K562 (cell line): Measurements from ENCODE around the gene MAP3K15. TPM values are rescaled to one million over a fixed set of nuclear protein-coding genes. Genes with fewer than 3 reads are reported as not detected.
A peak's percentile ranks its signal among the peaks of the same experiment; 100 is the strongest.

Source experiments
- ATAC-seq: fragments of 200-7000 bp; cut with Tn5 transposase; 3 replicates; pipeline ENCODE4 v1.9.1; 2020; ENCODE audit warnings: moderate library complexity
- BruUV-seq: library from RNA; stranded (reverse); fragments of 400-500 nt; replicated peaks from 2 replicates; lab custom pipeline; 2021; lab: Mats Ljungman, UMichigan
- CTCF ChIA-PET: fragments of 300-600 bp; formaldehyde crosslinking; extraction: SDS; loops from one replicate; lab custom pipeline; 2021; ENCODE audit warnings: low intra/inter-chr PET ratio; lab: Yijun Ruan, JAX
- POLR2A ChIA-PET: fragments of 300-600, 350-650 bp; sonication (Branson Sonifier 250); formaldehyde crosslinking; extraction: SDS; loops from one replicate; lab custom pipeline; 2021; ENCODE audit warnings: antibody characterized with exemption, inconsistent platforms; lab: Yijun Ruan, JAX
- DNase-seq, 4 experiments: peaks; one replicate each; pipeline versions ENCODE4 v3.0.0 to v3.0.0-alpha.2; 2011 to 2018; ENCODE audit warnings: low spot score in 3 of 4, mixed read lengths in 3 of 4; ENCODE audit errors: extremely low read depth in 1 of 4
- FAIRE-seq: peaks from 2 replicates; lab custom pipeline; 2011; peaks lifted over from hg19 to GRCh38; lab: Jason Lieb, UNC
- H2AFZ ChIP-seq: 2 replicates; pipeline ENCODE4 v1.6.0; 2011; ENCODE audit warnings: low read depth, low read length, control low read depth, inconsistent platforms
- H3K27ac ChIP-seq: fragments of 200-600 bp; 3 replicates; pipeline ENCODE4 v1.8.0; 2011; ENCODE audit warnings: low read depth, mild to moderate bottlenecking, control low read depth, inconsistent platforms, low read length, moderate library complexity, mixed read lengths; ENCODE audit errors: extremely low read depth
- H3K27me3 ChIP-seq, 2 experiments: fragments of 300-600 bp in 1 of 2; 2 replicates in 1 of 2; 3 replicates in 1 of 2; pipeline versions ENCODE4 v1.6.0 to v1.8.0; 2011; ENCODE audit warnings: inconsistent platforms in 2 of 2, low read length in 2 of 2, mild to moderate bottlenecking in 1 of 2, mixed read lengths in 1 of 2, moderate library complexity in 1 of 2; ENCODE audit not compliant: control insufficient read depth in 2 of 2, insufficient read depth in 2 of 2
- H3K36me3 ChIP-seq: fragments of 300-600 bp; 3 replicates; pipeline ENCODE4 v1.8.0; 2011; ENCODE audit warnings: mild to moderate bottlenecking, low read length, inconsistent platforms; ENCODE audit not compliant: control insufficient read depth, insufficient read depth
- H3K4me1 ChIP-seq, 2 experiments: fragments of 200-600 bp in 1 of 2; replicated peaks in 1 of 2; 2 replicates in 1 of 2; 3 replicates in 1 of 2; pipeline versions ENCODE4 v1.5.1 to v1.8.0; 2011; ENCODE audit warnings: inconsistent platforms in 2 of 2, low read length in 2 of 2, mild to moderate bottlenecking in 1 of 2, mixed read lengths in 1 of 2, moderate library complexity in 1 of 2; ENCODE audit not compliant: control insufficient read depth in 2 of 2, insufficient read depth in 2 of 2
- H3K4me2 ChIP-seq: 2 replicates; pipeline ENCODE4 v1.6.1; 2011; ENCODE audit warnings: low read length, control low read depth, inconsistent platforms, mixed read lengths; ENCODE audit not compliant: insufficient read depth
- H3K4me3 ChIP-seq: fragments of 200-600 bp; sonication (generic), shearing (Covaris generic); 2 replicates; pipeline ENCODE4 v1.5.1; 2016; ENCODE audit warnings: control low read depth, inconsistent platforms
- H3K79me2 ChIP-seq: fragments of 200-600 bp; 3 replicates; pipeline ENCODE4 v1.8.0; 2011; ENCODE audit warnings: low read length, inconsistent platforms; ENCODE audit not compliant: control insufficient read depth, insufficient read depth
- H3K9ac ChIP-seq, 2 experiments: 2 replicates each; pipeline versions ENCODE4 v1.6.0 to v1.6.1; 2011; ENCODE audit warnings: low read depth in 2 of 2, low read length in 2 of 2, control low read depth in 1 of 2, inconsistent platforms in 1 of 2, mild to moderate bottlenecking in 1 of 2, mixed read lengths in 1 of 2; ENCODE audit not compliant: insufficient read depth in 1 of 2
- H3K9me1 ChIP-seq: one replicate; pipeline ENCODE4 v1.6.0; 2011; ENCODE audit warnings: inconsistent platforms, mild to moderate bottlenecking, low read length, moderate library complexity; ENCODE audit not compliant: control insufficient read depth, insufficient read depth
- H3K9me3 ChIP-seq: replicated peaks from 2 replicates; pipeline ENCODE4 v1.5.1; 2011; ENCODE audit warnings: low read depth, low read length, inconsistent platforms; ENCODE audit not compliant: control insufficient read depth, insufficient read depth
- H4K20me1 ChIP-seq: replicated peaks from 2 replicates; pipeline ENCODE4 v1.6.1; 2011; ENCODE audit warnings: low read length, inconsistent platforms, mixed read lengths; ENCODE audit not compliant: control insufficient read depth, insufficient read depth
- CBX3 ChIP-seq, 2 experiments: IDR thresholded peaks; 1 replicate in 1 of 2; 2 replicates in 1 of 2; pipeline ENCODE4 v1.6.1; 2012; ENCODE audit warnings: inconsistent platforms in 2 of 2, low read length in 2 of 2, borderline replicate concordance in 1 of 2, control low read depth in 1 of 2
- E2F3 ChIP-seq: fragments of 250-450 bp; sonication (Bioruptor Pico); IDR thresholded peaks from 2 replicates; pipeline ENCODE4 v1.4.0; 2020; ENCODE audit warnings: mild to moderate bottlenecking
- HMGN3 ChIP-seq: IDR thresholded peaks from 2 replicates; pipeline ENCODE4 v1.6.1; 2011; ENCODE audit warnings: borderline replicate concordance, low read depth, mild to moderate bottlenecking, mixed read lengths, low read length; ENCODE audit not compliant: insufficient read length; ENCODE audit errors: extremely low read depth
- REST ChIP-seq, 2 experiments: fragments of 450-650 bp; formaldehyde crosslinking in 1 of 2; IDR thresholded peaks; 2 replicates each; pipeline versions ENCODE4 v1.4.0 to v1.6.1; 2014 to 2020; ENCODE audit warnings: mild to moderate bottlenecking in 2 of 2, borderline replicate concordance in 1 of 2, low read depth in 1 of 2
- TEAD4 ChIP-seq, 2 experiments: sonication (generic) in 1 of 2; formaldehyde crosslinking in 1 of 2; IDR thresholded peaks; 2 replicates each; pipeline versions ENCODE4 v1.6.1 to v1.8.0; 2012 to 2022; ENCODE audit warnings: borderline replicate concordance in 1 of 2, inconsistent platforms in 1 of 2, low read length in 1 of 2, mild to moderate bottlenecking in 1 of 2, missing genetic modification reagents in 1 of 2
- ZNF224 ChIP-seq: sonication (generic); formaldehyde crosslinking; IDR thresholded peaks from 2 replicates; pipeline ENCODE4 v1.8.0; 2022; ENCODE audit warnings: mild to moderate bottlenecking, missing genetic modification reagents
- whole genome bisulfite sequencing: fragments of 100-300 bp; shearing (Covaris generic); methylation state at CpG from one replicate; pipeline ENCODE4 v1.1.6; 2016; ENCODE audit warnings: low coverage, mixed read lengths; ENCODE audit not compliant: insufficient coverage; ENCODE audit errors: missing lambda C conversion rate; 5-methylcytosine and 5-hydroxymethylcytosine counted together
- in situ Hi-C: fragments of 300-500 bp; cut with MboI; formaldehyde crosslinking; loops from 4 replicates; pipeline ENCODE4 v1.15.0; 2018; ENCODE audit warnings: inconsistent platforms, mixed read lengths
- intact Hi-C: fragments of 100-400 bp; cut with micrococcal nuclease; formaldehyde crosslinking; loops from 2 replicates; pipeline ENCODE4 v1.14.2; 2022
- polyA plus RNA-seq, 8 experiments: library from polyadenylated mRNA; depleted of rRNA in 4 of 8; stranded (reverse) in 5 of 8; unstranded in 3 of 8; fragments of >200 nt; fragmentation: Nextera tagmentation in 2 of 8; fragmentation: Illumina TruSeq in 1 of 8; extraction: Ambion mirVana in 2 of 8; extraction: Trizol in 1 of 8; gene quantifications; 2 replicates each; pipeline versions ENCODE4 v1.2.1 to v1.2.3, GENCODE V29; 2011 to 2014; ENCODE audit warnings: inconsistent platforms in 1 of 8, missing spikeins in 1 of 8
- total RNA-seq, 7 experiments: library from RNA; depleted of rRNA in 6 of 7; stranded (reverse); fragments of >200 nt in 6 of 7; fragmentation: Illumina TruSeq in 2 of 7; extraction: Trizol in 2 of 7; gene quantifications; 2 replicates each; pipeline versions ENCODE4 v1.2.1 to v1.2.3, GENCODE V29; 2011 to 2021; ENCODE audit warnings: low replicate concordance in 1 of 7
- TF ChIP-seq, protein P1 (sequence below), 2 experiments: fragments of 250-450 bp in 1 of 2; fragments of 450-650 bp in 1 of 2; sonication (Bioruptor Pico) in 1 of 2; IDR thresholded peaks; 2 replicates each; pipeline versions ENCODE4 v1.6.1 to v1.8.0; 2016 to 2021; ENCODE audit warnings: mild to moderate bottlenecking in 2 of 2, moderate library complexity in 2 of 2, missing compliant biosample characterization in 1 of 2, missing genetic modification characterization in 1 of 2
- TF ChIP-seq, protein P2 (sequence below): fragments of 250-450 bp; sonication (Bioruptor Pico); IDR thresholded peaks from 2 replicates; pipeline ENCODE4 v1.4.0; 2020; ENCODE audit warnings: borderline replicate concordance

MAP3K15 gene
- total and polyA plus RNA-seq, 9 of the 15 experiments (the other 6 are each of a cell fraction or from before 2014, with no cell fraction given): 0.03 to 0.29 (median 0.14) TPM; not detected in 5

DNA sequence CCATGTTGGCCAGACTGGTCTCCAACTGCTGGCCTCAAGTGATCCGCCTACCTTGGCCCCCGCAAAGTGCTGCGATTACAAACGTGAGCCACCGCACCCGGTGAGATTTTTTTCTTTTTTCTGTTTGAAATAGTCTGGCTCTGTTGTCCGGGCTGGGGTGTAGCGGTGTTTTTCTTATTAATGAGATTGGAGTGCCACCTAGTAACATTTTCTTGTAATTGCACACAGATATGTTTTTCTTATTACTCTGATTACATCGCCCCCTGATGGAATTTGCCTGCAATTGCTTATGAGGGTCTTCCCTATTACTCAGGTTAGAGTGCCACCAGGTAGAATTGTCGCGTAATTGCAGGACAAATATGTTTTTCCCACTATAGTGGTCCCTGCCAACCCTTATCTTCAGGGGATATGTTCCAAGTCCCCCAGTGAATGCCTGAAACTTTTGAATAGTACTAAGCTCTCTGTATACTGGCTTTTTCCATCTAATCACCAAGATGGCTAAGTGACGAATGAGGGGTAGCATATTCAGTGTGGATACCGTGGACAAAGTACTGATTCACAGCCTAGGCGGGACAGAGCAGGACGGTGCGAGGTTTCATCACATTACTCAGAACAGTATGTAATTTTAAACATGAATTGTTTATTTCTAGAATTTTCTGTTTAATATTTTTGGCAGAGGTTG is 180.2 kb downstream of the MAP3K15 start:
- ATAC-seq (peak; percentile 83), DNase-seq (peak; percentile 27 to 59 (median 46)), FAIRE-seq (peak; percentile 58)
- ChIA-PET CTCF (interaction anchor here (0.6 to 2.8 kb wide), 8 partner anchors 179 to 944 kb away, joined by 3 to 69 read pairs (median 4); no protein-coding TSS in a partner anchor), POLR2A (interaction anchor here (1.0 kb wide), 1 partner anchor 413 kb away, joined by 3 read pairs; no protein-coding TSS in a partner anchor)
- no peaks in the 10 kb centered on the region for H3K79me2 ChIP-seq
- in situ Hi-C loops: loop anchor here (5.0 kb wide), 1 partner anchor 943 kb away; no protein-coding TSS in a partner anchor
- peaks cover 5 to 24% of the 10 kb centered on the region in 2 experiments; a peak in 4 of 5 replicates for H3K27me3 ChIP-seq
- no peak overlapping the region for H2AFZ ChIP-seq
- no peak overlapping the region for H3K9ac ChIP-seq
- no peaks in the 10 kb centered on the region for H3K36me3 ChIP-seq
- H3K27ac ChIP-seq: no peak overlapping the region
- H4K20me1 ChIP-seq: no peaks in the 10 kb centered on the region
- intact Hi-C loops: loop anchor here (1.0 to 10.0 kb wide), 6 partner anchors 228 to 1588 kb away; no protein-coding TSS in a partner anchor
- 54% methylated on average over 16 of the region's 16 CpGs for WGBS
- H3K4me2 ChIP-seq: no peak overlapping the region
- H3K4me1 ChIP-seq: no peaks in the 10 kb centered on the region
- peaks cover 2% of the 10 kb centered on the region; the same call in 1 of the 2 replicates for H3K9me3 ChIP-seq
- no peak overlapping the region for H3K4me3 ChIP-seq
- H3K9me1 ChIP-seq: no peaks in the 10 kb centered on the region
- no TSS peak for BruUV-seq
- 0 out of 2 replicates have a peak, but pooled peaks have one; percentile 19 for TF ChIP-seq REST (IDR thresholded peaks at IDR 0.05; ENCODE audit: borderline replicate concordance)
- no peak for TF ChIP-seq REST (CRISPR knock-in tag; IDR thresholded peaks at IDR 0.05; ENCODE audit: low read depth)
- TF ChIP-seq, protein P1, sequence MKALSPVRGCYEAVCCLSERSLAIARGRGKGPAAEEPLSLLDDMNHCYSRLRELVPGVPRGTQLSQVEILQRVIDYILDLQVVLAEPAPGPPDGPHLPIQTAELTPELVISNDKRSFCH (CRISPR knock-in tag; IDR thresholded peaks at IDR 0.05): no peak
- TF ChIP-seq, protein P1 (tag; IDR thresholded peaks at IDR 0.05): no peak
- no peak for TF ChIP-seq ZNF224 (CRISPR knock-in tag)
- peak in 1 of 2 experiments; percentile 72; a peak in 2 of 3 replicates for TF ChIP-seq CBX3 (IDR thresholded peaks at IDR 0.05; ENCODE audit: borderline replicate concordance in 1 of 2, low read length in 2 of 2)
- TF ChIP-seq, protein P2, sequence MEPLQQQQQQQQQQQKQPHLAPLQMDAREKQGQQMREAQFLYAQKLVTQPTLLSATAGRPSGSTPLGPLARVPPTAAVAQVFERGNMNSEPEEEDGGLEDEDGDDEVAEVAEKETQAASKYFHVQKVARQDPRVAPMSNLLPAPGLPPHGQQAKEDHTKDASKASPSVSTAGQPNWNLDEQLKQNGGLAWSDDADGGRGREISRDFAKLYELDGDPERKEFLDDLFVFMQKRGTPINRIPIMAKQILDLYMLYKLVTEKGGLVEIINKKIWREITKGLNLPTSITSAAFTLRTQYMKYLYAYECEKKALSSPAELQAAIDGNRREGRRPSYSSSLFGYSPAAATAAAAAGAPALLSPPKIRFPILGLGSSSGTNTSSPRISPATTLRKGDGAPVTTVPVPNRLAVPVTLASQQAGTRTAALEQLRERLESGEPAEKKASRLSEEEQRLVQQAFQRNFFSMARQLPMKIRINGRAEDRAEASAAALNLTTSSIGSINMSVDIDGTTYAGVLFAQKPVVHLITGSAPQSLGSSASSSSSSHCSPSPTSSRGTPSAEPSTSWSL: no peak
- TF ChIP-seq HMGN3: no peak
- TF ChIP-seq TEAD4 (IDR thresholded peaks at IDR 0.05; ENCODE audit: low read length): peak; percentile 48; the same call in 1 of the 2 replicates
- no peak for TF ChIP-seq TEAD4 (CRISPR knock-in tag; IDR thresholded peaks at IDR 0.05; ENCODE audit: borderline replicate concordance)
- TF ChIP-seq E2F3 (CRISPR knock-in tag): no peak
